Measurements from ENCODE around the gene RELB. TPM values are rescaled to one million over a fixed set of nuclear protein-coding genes. Genes with fewer than 3 reads are reported as not detected.

The RELB gene
- total RNA-seq, 3 donors from 2014 or later (not counting 1 experiment from before 2014, with no cell fraction given), result 92.4 to 119 (median 105) TPM

DNA sequence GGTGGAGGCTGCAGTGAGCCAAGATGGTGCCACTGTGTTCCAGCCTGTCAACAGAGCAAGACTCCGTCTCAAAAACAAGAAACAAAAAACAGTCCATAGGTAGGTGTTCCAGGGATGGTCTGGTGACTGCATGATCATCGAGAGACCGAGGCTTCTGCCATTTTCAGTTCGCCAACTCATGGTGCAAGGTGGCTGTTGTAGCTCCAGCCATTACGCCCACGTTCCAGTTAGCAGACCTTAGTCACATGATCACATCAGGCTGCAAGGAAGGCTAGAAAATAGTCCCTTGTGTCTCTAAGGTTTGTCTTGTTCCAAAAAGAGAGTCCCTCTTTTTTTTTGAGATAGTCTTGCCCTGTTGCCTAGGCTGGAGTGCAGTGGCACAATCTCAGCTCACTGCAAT lies 34.5 kb downstream of the RELB start:
- WGBS (ENCODE audit: insufficient coverage), result 98% methylated on average over 6 of the region's 6 CpGs
- H3K4me3 ChIP-seq (ENCODE audit: low read length), result no peak overlapping the region
- H3K4me1 ChIP-seq (ENCODE audit: control insufficient read depth, insufficient read depth, low read length), result peaks cover 24% of the 10 kb centered on the region
- H3K9me3 ChIP-seq (ENCODE audit: control insufficient read depth, insufficient read depth, low read length), result no peaks in the 10 kb centered on the region
- peaks cover 20 to 23% of the 10 kb centered on the region in 2 donors for H3K4me1 Mint-ChIP-seq
- H3K27me3 Mint-ChIP-seq (ENCODE audit: low read depth in 2 of 2), result no peaks in the 10 kb centered on the region
- H3K27me3 ChIP-seq (ENCODE audit: control insufficient read depth, insufficient read depth, low read length), result no peaks in the 10 kb centered on the region
- H3K36me3 Mint-ChIP-seq, result no peaks in the 10 kb centered on the region
- peaks cover 27% of the 10 kb centered on the region for H3K36me3 ChIP-seq (ENCODE audit: control insufficient read depth, insufficient read depth, low read length)
- no peaks in the 10 kb centered on the region for H3K9me3 Mint-ChIP-seq
- no peak overlapping the region for H3K27ac ChIP-seq (ENCODE audit: low read length)
- DNase-seq, result peak in 1 of 2 donors; percentile 23
- intact Hi-C loops (cut with micrococcal nuclease), result loop anchor here (5.0 kb wide), 1 partner anchor 33 kb away; the partner anchor contains the start of gene RELB
- H3K4me3 Mint-ChIP-seq, result no peak overlapping the region
- no peak overlapping the region for H3K27ac Mint-ChIP-seq
- TF ChIP-seq, protein P1, sequence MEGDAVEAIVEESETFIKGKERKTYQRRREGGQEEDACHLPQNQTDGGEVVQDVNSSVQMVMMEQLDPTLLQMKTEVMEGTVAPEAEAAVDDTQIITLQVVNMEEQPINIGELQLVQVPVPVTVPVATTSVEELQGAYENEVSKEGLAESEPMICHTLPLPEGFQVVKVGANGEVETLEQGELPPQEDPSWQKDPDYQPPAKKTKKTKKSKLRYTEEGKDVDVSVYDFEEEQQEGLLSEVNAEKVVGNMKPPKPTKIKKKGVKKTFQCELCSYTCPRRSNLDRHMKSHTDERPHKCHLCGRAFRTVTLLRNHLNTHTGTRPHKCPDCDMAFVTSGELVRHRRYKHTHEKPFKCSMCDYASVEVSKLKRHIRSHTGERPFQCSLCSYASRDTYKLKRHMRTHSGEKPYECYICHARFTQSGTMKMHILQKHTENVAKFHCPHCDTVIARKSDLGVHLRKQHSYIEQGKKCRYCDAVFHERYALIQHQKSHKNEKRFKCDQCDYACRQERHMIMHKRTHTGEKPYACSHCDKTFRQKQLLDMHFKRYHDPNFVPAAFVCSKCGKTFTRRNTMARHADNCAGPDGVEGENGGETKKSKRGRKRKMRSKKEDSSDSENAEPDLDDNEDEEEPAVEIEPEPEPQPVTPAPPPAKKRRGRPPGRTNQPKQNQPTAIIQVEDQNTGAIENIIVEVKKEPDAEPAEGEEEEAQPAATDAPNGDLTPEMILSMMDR (IDR thresholded peaks at IDR 0.05), result no peak
- no peak for ATAC-seq

DNA sequence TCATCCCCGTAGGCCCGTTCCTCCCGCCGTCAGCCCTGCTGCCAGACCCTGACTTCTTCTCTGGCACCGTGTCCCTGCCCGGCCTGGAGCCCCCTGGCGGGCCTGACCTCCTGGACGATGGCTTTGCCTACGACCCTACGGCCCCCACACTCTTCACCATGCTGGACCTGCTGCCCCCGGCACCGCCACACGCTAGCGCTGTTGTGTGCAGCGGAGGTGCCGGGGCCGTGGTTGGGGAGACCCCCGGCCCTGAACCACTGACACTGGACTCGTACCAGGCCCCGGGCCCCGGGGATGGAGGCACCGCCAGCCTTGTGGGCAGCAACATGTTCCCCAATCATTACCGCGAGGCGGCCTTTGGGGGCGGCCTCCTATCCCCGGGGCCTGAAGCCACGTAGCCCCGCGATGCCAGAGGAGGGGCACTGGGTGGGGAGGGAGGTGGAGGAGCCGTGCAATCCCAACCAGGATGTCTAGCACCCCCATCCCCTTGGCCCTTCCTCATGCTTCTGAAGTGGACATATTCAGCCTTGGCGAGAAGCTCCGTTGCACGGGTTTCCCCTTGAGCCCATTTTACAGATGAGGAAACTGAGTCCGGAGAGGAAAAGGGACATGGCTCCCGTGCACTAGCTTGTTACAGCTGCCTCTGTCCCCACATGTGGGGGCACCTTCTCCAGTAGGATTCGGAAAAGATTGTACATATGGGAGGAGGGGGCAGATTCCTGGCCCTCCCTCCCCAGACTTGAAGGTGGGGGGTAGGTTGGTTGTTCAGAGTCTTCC lies 36.3 kb downstream of the RELB start:
- Histone ChIP-seq H3K27ac (ENCODE audit: low read length) (no peak overlapping the region), H3K36me3 (ENCODE audit: control insufficient read depth, insufficient read depth, low read length) (peaks cover 26% of the 10 kb centered on the region), H3K27me3 (ENCODE audit: control insufficient read depth, insufficient read depth, low read length) (no peaks in the 10 kb centered on the region), H3K4me1 (ENCODE audit: control insufficient read depth, insufficient read depth, low read length) (peaks cover 38% of the 10 kb centered on the region), H3K9me3 (ENCODE audit: control insufficient read depth, insufficient read depth, low read length) (no peaks in the 10 kb centered on the region), H3K4me3 (ENCODE audit: low read length) (no peak overlapping the region)
- peak overlapping the region; percentile 55 for H3K4me3 Mint-ChIP-seq
- WGBS (ENCODE audit: insufficient coverage), result 94% methylated on average over 31 of the region's 37 CpGs
- peak in 1 of 2 donors; percentile 30 for DNase-seq
- TF ChIP-seq, protein P1 (IDR thresholded peaks at IDR 0.05), result no peak
- ATAC-seq, result no peak
- H3K27ac Mint-ChIP-seq, result no peak overlapping the region
- peaks cover 31 to 36% of the 10 kb centered on the region in 2 donors for H3K4me1 Mint-ChIP-seq
- no peaks in the 10 kb centered on the region for H3K9me3 Mint-ChIP-seq
- intact Hi-C loops (cut with micrococcal nuclease), result loop anchor here (5.0 kb wide), 1 partner anchor 35 kb away; the partner anchor contains the start of gene RELB
- H3K27me3 Mint-ChIP-seq (ENCODE audit: low read depth in 2 of 2), result no peaks in the 10 kb centered on the region
- no peaks in the 10 kb centered on the region for H3K36me3 Mint-ChIP-seq

DNA sequence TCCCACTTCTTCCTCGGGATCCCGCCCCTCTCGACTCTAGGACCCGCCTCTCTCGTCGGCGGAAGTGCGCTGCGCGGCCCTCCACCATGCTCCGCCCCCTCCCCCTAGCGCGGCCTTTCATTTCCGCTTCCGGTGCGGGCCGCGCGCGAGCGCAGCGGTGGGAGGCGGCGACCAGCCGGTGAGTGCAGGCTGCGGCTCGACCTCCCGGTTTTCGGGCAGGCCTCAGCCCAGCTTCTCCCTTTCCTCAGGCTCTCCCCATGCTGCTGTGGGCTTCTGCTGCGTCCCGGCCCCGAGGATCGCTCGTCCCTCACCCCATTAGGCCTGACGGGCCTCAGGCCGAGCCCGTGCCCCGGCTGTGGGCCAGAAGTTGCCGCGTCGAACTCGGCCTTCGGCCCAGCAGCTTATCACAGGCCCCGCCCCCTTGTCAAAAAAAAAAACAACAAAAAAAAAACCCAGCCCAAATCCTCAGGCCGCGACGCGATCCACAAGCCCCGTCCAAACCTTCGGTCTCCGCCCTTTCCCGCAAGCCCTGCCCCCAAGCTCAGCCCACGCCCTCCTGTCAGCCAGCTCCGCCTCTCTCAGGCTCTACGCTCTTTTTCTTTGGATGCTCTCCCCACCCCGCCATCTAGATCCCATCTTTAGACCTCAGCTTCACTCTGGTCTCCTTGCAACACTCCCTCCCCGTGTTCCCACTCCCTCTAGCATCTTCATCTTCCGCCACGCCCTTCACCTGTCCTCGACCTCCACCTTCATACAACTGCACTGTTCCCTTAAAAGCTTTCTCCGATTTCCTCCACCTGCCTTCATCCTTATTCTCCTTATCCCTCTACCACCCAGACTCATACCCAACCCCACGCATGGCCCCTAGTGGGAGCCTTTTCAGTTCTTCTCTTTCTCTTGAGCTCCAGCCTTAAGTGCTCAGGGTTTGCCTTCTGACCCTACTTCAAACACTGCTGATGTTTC lies 37.9 kb downstream of the RELB start, which contains the start of gene CLASRP:
Gene CLASRP, plus strand, starts transcription at position 115 of the 963 bp plus-strand sequence. CDS start 1,168 bp downstream, outside the sequence.
- peaks cover 31 to 36% of the 10 kb centered on the region in 2 donors for H3K4me1 Mint-ChIP-seq
- peaks cover 38% of the 10 kb centered on the region for H3K4me1 ChIP-seq (ENCODE audit: control insufficient read depth, insufficient read depth, low read length)
- peak; percentile 92 to 97 (median 93) for ATAC-seq
- H3K27me3 ChIP-seq (ENCODE audit: control insufficient read depth, insufficient read depth, low read length), result no peaks in the 10 kb centered on the region
- H3K36me3 Mint-ChIP-seq, result no peaks in the 10 kb centered on the region
- no peaks in the 10 kb centered on the region for H3K9me3 ChIP-seq (ENCODE audit: control insufficient read depth, insufficient read depth, low read length)
- peaks cover 25% of the 10 kb centered on the region for H3K36me3 ChIP-seq (ENCODE audit: control insufficient read depth, insufficient read depth, low read length)
- H3K27ac ChIP-seq (ENCODE audit: low read length), result peak within 1 kb of the TSS; percentile 91
- H3K27me3 Mint-ChIP-seq (ENCODE audit: low read depth in 2 of 2), result no peaks in the 10 kb centered on the region
- TF ChIP-seq, protein P1 (IDR thresholded peaks at IDR 0.05), result no peak
- DNase-seq, result peak; percentile 89 to 95
- WGBS (ENCODE audit: insufficient coverage), result 4% methylated on average over 62 of the region's 62 CpGs
- H3K27ac Mint-ChIP-seq, result peak within 1 kb of the TSS; percentile 93 to 95
- peak within 1 kb of the TSS; percentile 95 for H3K4me3 Mint-ChIP-seq
- H3K4me3 ChIP-seq (ENCODE audit: low read length), result peak within 1 kb of the TSS; percentile 89
- H3K9me3 Mint-ChIP-seq, result no peaks in the 10 kb centered on the region
- intact Hi-C loops (cut with micrococcal nuclease), result loop anchor here (5.0 kb wide), 1 partner anchor 37 kb away; the partner anchor contains the start of gene RELB
